Stimulated activated naive CD8-positive, alpha-beta T cell treated with anti-CD3 and anti-CD28 coated beads, Interleukin-15, Interleukin-2, amounts not matched to agents 100 ng/mL and 50 ng/mL, for 24 hours (primary cell): ENCODE results near the gene RBM11.
A peak's percentile ranks its signal among the peaks of the same experiment; 100 is the strongest.
"Not testable (repeated sequence)": the region's sequence is repeated elsewhere in the genome, so short reads cannot be mapped to it uniquely, and the experiment has no call there.

Experiments
- H3K27ac Mint-ChIP-seq: one replicate; pipeline ENCODE4 v1.8.0; 2021; ENCODE audit warnings: mild to moderate bottlenecking, mixed read lengths
- H3K27me3 Mint-ChIP-seq: one replicate; pipeline ENCODE4 v1.8.0; 2021; ENCODE audit warnings: mixed read lengths
- H3K36me3 Mint-ChIP-seq: one replicate; pipeline ENCODE4 v1.8.0; 2021; ENCODE audit warnings: low read depth, mixed read lengths
- H3K4me1 Mint-ChIP-seq: one replicate; pipeline ENCODE4 v1.8.0; 2021; ENCODE audit warnings: low read depth, mixed read lengths
- H3K4me3 Mint-ChIP-seq: one replicate; pipeline ENCODE4 v1.8.0; 2021; ENCODE audit warnings: mild to moderate bottlenecking, mixed read lengths
- H3K9me3 Mint-ChIP-seq: one replicate; pipeline ENCODE4 v1.8.0; 2021; ENCODE audit warnings: mixed read lengths

The RBM11 gene, protein sequence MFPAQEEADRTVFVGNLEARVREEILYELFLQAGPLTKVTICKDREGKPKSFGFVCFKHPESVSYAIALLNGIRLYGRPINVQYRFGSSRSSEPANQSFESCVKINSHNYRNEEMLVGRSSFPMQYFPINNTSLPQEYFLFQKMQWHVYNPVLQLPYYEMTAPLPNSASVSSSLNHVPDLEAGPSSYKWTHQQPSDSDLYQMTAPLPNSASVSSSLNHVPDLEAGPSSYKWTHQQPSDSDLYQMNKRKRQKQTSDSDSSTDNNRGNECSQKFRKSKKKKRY

DNA sequence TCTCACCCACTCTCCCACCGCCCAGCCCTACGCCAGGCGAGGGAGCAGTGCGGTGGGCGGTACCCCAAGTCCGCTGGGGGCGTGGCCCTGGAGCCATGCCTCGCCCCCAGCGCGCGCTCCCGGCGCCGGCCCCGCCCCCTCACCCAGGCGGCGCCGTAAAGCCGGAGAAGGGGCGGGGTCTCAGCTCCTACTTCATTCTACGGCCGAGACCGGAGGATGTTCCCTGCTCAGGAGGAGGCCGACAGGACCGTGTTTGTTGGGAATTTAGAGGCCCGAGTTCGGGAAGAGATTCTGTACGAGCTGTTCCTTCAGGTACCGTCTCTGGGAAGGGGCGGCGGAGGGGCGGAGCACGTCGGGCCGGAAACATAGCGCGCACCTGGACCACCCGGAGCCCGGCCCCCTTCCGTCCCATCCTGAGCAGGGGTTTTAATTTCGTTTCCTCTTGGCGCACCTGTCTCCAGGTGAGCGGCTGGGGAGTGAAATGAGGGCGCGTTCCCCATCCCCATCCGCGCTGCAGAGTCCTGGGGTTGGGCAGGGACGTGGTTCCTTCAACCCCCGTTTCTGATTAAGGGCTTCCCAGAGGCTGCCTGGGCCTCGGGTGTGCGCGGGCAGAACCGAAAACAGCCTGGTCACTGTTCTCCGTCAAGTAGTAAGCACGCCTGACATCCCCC lies at the start of gene RBM11:
Gene RBM11, plus strand, starts transcription at position 187 of the 671 bp plus-strand sequence. Its CDS starts 30 bp downstream, at position 217.
- Mint-ChIP-seq H3K4me1 (peaks cover 8% of the 10 kb centered on the region), H3K27me3 (peaks cover 5% of the 10 kb centered on the region), H3K4me3 (peak within 1 kb of the TSS; percentile 80), H3K9me3 (no peaks in the 10 kb centered on the region), H3K27ac (peak within 1 kb of the TSS; percentile 31), H3K36me3 (no peaks in the 10 kb centered on the region)

DNA sequence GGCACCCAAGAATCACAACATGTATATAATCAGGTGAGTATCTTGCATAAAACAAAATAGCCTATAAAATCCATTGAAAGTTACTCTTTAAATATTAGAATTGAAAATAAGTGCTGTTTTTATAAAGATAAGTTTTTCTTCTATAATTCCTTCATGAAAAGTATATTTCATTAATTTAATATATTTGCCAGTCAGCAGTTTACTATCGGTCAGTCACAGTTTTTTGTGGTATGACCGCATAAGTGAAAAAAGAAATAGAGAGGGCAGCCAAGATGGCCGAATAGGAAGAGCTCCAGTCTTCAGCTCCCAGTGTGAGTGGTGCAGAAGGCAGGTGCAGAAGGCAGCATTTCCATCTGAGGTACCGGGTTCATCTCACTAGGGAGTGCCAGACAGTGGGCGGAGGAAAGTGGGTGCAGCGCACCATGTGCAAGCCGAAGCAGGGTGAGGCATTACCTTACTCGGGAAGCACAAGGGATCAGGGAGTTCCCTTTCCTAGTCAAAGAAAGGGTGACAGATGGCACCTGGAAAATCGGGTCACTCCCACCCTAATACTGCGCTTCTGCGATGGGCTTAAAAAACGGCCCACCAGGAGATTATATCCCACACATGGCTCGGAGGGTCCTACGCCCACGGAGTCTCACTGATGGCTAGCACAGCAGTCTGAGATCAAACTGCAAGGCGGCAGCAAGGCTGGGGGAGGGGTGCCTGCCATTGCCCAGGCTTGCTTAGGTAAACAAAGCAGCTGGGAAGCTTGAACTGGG lies 49.3 kb upstream of the RBM11 start:
- H3K27me3 Mint-ChIP-seq, H3K36me3 Mint-ChIP-seq, H3K4me1 Mint-ChIP-seq, H3K9me3 Mint-ChIP-seq, H3K27ac Mint-ChIP-seq, H3K4me3 Mint-ChIP-seq: not testable (repeated sequence)

DNA sequence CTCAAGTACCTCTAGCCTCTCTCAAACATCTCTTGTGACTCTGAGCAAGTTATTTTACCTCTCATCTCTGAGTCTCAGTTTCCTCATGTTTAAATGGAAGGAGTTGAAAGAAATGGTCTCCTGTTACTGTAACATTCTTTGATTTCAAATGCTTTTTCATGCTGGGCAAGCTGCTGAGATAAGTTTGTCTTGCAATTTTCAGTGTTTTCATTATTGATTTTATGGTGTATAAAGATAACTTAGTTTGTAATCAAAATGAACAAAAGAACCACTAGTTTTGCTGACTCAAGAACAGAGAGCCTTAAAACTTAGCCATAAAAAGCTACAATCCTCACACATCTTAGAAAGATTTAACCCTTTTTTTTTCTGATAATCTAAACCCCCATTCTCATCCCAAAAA lies 9.7 kb upstream of the RBM11 start:
- H3K4me3 Mint-ChIP-seq = no peak overlapping the region
- H3K27ac Mint-ChIP-seq = no peak overlapping the region
- no peaks in the 10 kb centered on the region for H3K9me3 Mint-ChIP-seq
- H3K27me3 Mint-ChIP-seq = peaks cover 4% of the 10 kb centered on the region
- no peaks in the 10 kb centered on the region for H3K4me1 Mint-ChIP-seq
- no peaks in the 10 kb centered on the region for H3K36me3 Mint-ChIP-seq

DNA sequence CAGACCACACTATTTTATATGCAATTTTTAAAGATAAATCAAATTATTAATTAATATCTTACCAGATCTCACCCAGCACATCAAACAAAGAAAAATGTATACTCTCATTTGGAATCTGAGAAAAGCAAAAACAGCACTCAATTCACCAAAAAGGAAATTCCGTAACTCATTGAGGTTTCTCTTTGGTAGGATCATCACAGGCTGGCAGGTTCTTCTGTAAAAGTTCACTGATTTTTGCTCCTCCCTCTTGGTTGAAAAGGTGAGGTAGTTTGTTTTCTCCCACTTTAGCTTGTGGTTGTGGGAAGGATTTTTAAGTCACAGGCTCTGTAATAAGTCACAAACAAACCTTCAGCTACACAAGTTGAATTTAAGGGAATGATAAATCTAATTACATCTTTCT lies 5.2 kb upstream of the RBM11 start, which contains the start of gene LIPI:
Gene LIPI, minus strand, starts transcription at position 218 of the 400 bp plus-strand sequence. Its CDS starts 110 bp downstream, at position 108.
- no peak within 1 kb of the TSS for H3K4me3 Mint-ChIP-seq
- H3K9me3 Mint-ChIP-seq = no peaks in the 10 kb centered on the region
- H3K36me3 Mint-ChIP-seq = no peaks in the 10 kb centered on the region
- H3K4me1 Mint-ChIP-seq = no peaks in the 10 kb centered on the region
- peaks cover 4% of the 10 kb centered on the region for H3K27me3 Mint-ChIP-seq
- no peak within 1 kb of the TSS for H3K27ac Mint-ChIP-seq

DNA sequence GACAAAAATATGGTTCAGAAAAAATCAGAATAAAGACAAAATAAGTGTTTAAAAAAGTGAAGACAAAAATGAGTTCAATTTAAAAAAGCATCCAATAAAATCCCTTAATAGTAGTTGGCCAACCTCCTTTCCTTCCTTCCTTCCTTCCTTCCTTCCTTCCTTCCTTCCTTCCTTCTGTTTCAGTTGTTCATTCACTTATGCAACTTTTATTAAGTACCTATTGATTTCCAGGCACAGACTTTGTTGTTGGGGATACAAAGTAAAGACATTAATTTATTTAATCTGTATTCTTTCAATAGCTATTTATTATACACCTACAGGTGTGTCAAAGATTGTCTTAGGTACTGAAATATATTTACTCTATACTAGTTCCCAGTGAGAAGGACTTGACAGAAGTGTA lies 2.8 kb upstream of the RBM11 start:
- Mint-ChIP-seq H3K9me3 (no peaks in the 10 kb centered on the region), H3K4me3 (no peak overlapping the region), H3K36me3 (no peaks in the 10 kb centered on the region), H3K27ac (no peak overlapping the region), H3K27me3 (peaks cover 10% of the 10 kb centered on the region), H3K4me1 (peaks cover 8% of the 10 kb centered on the region)

DNA sequence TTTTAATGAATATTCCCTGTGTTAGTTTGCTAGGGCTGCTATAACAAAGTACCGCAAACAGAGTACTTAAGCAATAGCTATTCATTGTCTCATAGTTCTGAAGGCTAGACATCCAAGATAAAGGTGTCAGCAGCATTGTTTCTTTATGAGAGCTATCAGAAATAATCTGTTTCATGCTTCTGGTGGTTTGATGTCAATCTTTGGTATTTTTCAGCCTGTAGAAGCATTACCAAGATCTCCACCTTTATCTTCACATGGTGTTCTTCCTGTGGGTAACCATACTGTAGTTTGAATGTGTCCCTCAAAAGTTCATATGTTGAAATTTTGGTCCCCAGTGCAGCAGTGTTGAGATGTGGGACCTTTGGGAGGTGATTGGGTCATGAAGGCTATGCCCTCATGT lies 7.4 kb downstream of the RBM11 start:
- Mint-ChIP-seq H3K4me1 (no peaks in the 10 kb centered on the region), H3K4me3 (no peak overlapping the region), H3K36me3 (peaks cover 10% of the 10 kb centered on the region), H3K27ac (no peak overlapping the region), H3K9me3 (peaks cover under 1% of the 10 kb centered on the region), H3K27me3 (no peaks in the 10 kb centered on the region)

DNA sequence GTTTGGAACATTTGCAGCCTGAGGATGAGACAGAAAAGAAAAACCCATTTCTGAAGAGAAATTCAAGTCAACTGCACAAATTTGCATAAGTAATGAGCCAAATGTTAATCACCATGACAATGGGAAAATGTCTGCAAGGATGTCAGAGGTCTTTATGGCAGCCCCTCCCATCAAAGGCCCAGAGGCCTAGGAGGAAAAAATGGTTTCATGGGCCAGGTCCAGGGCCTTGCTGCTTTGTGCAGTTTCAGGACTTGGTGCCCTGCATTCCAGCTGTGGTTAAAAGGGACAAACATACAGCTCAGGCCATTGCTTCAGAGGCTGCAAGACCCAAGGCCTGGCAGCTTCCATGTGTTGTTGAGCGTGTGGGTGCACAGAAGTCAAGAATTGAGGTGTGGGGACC lies 13.4 kb downstream of the RBM11 start:
- H3K27ac Mint-ChIP-seq = no peak overlapping the region
- peaks cover 17% of the 10 kb centered on the region for H3K9me3 Mint-ChIP-seq
- no peaks in the 10 kb centered on the region for H3K4me1 Mint-ChIP-seq
- peaks cover 19% of the 10 kb centered on the region for H3K36me3 Mint-ChIP-seq
- H3K27me3 Mint-ChIP-seq = peaks cover 4% of the 10 kb centered on the region
- no peak overlapping the region for H3K4me3 Mint-ChIP-seq

DNA sequence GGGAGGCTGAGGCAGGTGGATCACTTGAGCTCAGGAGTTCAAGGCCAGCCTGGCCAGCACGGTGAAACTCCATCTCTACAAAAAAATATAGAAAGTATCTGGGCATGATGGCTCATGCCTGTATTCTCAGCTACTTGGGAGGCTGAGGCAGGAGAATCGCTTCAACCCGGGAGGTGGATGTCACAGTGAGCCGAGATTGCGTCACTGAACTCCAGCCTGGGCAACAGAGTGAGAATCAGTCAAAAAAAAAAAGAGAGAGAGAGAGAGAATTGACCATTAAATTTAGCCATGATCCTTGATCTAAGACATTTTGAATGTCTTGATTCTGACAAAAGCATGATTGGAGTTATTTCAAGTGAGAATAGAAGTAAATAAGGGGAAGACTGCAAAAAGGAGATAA lies 19.1 kb downstream of the RBM11 start:
- Mint-ChIP-seq H3K27me3 (peaks cover 8% of the 10 kb centered on the region), H3K9me3 (peaks cover 6% of the 10 kb centered on the region), H3K4me3 (no peak overlapping the region), H3K27ac (no peak overlapping the region), H3K4me1 (no peaks in the 10 kb centered on the region), H3K36me3 (no peaks in the 10 kb centered on the region)

DNA sequence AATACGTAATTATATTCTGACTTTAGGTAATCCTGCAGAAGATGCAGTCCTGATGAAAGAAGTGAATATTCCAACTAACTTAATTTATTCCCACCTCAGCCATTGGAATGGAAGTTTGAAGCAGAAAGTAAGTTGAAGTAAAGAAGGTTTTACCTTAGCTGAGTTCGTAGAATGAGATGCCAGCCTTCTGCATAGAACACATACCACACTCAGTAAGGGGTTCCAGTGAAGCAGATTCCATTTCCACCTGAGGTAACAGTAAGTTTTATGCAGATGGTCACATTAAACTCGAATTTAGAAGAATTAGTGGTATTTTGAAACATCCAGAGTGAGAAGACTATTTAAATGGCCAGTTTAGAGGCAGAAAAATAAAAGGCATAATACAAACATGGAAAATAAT lies 20.2 kb downstream of the RBM11 start:
- Mint-ChIP-seq H3K4me3 (no peak overlapping the region), H3K27ac (no peak overlapping the region), H3K9me3 (no peaks in the 10 kb centered on the region), H3K27me3 (peaks cover 8% of the 10 kb centered on the region), H3K4me1 (peaks cover 4% of the 10 kb centered on the region), H3K36me3 (no peaks in the 10 kb centered on the region)

DNA sequence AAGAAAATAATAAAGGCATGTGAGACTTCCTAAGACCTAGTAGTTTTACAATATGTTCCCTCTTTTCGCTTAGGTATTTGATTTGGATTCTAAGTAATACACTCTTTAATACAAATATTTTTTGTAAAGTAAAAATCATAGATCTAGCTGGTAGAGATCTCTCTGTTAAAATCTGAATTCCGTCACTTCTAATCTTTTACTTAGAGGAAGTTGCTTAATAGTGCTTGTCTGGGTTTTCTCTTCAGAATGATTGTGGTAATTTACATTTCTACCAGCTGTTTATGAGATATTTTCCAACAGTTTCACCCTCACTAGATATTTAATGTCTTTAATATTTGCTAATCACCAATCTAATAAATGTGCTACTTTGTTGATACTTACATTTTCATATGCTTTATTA lies 23.3 kb downstream of the RBM11 start:
- Mint-ChIP-seq H3K4me3 (no peak overlapping the region), H3K36me3 (no peaks in the 10 kb centered on the region), H3K9me3 (no peaks in the 10 kb centered on the region), H3K27me3 (peaks cover 5% of the 10 kb centered on the region), H3K4me1 (peaks cover 4% of the 10 kb centered on the region), H3K27ac (no peak overlapping the region)

DNA sequence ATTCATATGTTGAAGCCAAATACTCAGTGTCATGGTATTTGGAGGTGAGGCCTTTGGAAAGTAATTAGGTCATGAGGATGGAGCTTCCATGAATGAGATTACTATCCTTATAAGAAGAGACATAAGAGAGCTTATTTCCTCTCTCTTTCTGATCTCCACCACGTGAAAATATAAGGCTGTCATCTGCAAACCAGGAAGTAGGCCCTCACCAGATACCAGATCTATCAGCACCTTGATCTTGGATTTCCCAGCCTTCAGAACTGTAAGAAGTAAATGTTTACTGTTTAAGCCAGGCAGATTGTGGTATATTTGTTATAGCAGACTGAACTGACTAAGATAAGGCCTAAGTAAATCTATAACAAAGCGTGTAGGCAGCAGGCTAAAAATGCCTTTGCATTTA lies 25.3 kb downstream of the RBM11 start:
- Mint-ChIP-seq H3K27ac (no peak overlapping the region), H3K4me1 (peaks cover 4% of the 10 kb centered on the region), H3K27me3 (no peaks in the 10 kb centered on the region), H3K4me3 (no peak overlapping the region), H3K36me3 (no peaks in the 10 kb centered on the region), H3K9me3 (no peaks in the 10 kb centered on the region)

DNA sequence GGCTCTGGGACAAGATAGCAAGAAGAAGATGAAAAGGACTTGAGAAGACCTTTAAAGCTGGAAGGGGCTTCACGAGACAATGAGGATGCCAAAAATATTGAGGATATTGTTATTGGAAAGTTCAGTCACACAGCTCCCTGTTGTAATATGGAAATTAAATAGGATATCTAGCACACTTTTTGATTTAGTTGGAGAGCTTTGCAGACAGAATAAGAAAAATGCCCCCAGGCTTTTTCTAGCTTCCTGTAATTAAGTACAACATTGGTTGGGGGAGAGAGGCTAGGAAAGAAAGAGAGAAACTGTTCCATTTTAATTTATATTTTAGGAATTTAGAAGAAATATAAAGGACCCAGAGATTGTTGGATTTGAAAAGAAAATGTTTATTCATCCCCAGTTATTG lies 27.5 kb downstream of the RBM11 start:
- H3K4me1 Mint-ChIP-seq = peaks cover 4% of the 10 kb centered on the region
- H3K27me3 Mint-ChIP-seq = peaks cover 4% of the 10 kb centered on the region
- no peak overlapping the region for H3K4me3 Mint-ChIP-seq
- H3K9me3 Mint-ChIP-seq = no peaks in the 10 kb centered on the region
- H3K36me3 Mint-ChIP-seq = no peaks in the 10 kb centered on the region
- no peak overlapping the region for H3K27ac Mint-ChIP-seq

DNA sequence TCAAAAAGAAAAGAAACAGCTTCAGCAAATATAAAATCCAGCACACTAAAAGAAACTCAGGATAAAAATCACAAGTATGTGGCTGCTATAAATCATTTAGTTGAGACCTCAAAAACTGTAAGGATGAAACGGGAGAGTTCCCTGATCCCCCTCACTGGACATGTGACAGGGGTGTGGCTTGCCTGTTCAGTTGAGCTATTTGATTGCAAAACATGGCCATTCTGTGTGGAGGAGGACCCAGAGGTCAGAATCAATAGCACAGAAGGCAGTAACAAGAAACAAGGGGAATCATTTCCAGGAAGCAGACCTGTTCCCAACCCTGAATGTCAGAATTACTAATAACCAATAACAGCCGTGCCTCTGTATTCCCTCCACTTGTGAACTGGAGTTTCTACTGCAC lies 27.9 kb downstream of the RBM11 start:
- Mint-ChIP-seq H3K36me3 (no peaks in the 10 kb centered on the region), H3K4me1 (peaks cover 4% of the 10 kb centered on the region), H3K27me3 (peaks cover 7% of the 10 kb centered on the region), H3K9me3 (no peaks in the 10 kb centered on the region), H3K4me3 (no peak overlapping the region), H3K27ac (no peak overlapping the region)

DNA sequence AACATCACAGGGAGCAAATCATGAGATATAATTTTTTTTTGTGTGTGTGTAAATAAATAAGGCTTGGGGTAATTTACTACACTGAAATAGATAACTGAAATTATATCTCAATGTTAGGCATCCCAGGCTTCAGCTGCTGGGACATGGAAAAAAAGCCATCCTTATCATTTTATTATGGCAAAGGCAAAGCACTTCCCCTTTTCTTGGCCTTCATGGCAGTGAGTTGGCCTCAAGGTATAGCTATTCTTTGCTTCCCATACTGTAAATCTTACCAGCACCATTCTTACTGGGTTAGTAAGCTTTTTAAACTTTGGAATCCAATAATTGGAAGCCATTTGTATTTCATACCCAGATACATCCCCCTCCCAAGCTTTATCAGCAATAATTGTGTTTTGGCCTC lies 29.0 kb downstream of the RBM11 start:
- no peaks in the 10 kb centered on the region for H3K36me3 Mint-ChIP-seq
- H3K27me3 Mint-ChIP-seq = peaks cover 8% of the 10 kb centered on the region
- H3K4me1 Mint-ChIP-seq = peaks cover 4% of the 10 kb centered on the region
- H3K9me3 Mint-ChIP-seq = peaks cover 3% of the 10 kb centered on the region
- no peak overlapping the region for H3K4me3 Mint-ChIP-seq
- H3K27ac Mint-ChIP-seq = no peak overlapping the region

DNA sequence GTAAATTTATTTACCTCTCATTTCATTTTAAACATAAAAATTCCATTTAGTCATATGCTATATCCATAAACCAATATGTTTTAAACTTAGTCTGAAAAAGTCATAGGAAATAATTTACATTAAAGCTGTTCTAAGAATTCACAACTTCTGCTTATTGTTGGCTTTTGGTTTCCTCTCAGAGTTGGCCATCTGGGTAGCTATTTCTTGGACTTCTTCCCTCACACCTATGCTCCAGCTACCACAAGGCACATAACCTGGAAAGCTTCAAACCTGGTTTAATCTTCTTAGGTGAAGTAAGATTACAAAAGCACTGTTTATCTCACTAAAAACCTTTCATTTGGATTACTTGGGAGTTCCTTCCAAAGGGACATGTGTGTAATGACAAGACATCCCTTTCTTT lies 29.8 kb downstream of the RBM11 start:
- peaks cover 3% of the 10 kb centered on the region for H3K4me1 Mint-ChIP-seq
- no peaks in the 10 kb centered on the region for H3K36me3 Mint-ChIP-seq
- peaks cover 8% of the 10 kb centered on the region for H3K27me3 Mint-ChIP-seq
- H3K9me3 Mint-ChIP-seq = peaks cover 6% of the 10 kb centered on the region
- no peak overlapping the region for H3K27ac Mint-ChIP-seq
- H3K4me3 Mint-ChIP-seq = no peak overlapping the region
